ENCODE data around the gene CYB5R3. TPM values are rescaled to one million over a fixed set of nuclear protein-coding genes. Genes with fewer than 3 reads are reported as not detected.

Gene CYB5R3
- 89.4 TPM for total RNA-seq

DNA sequence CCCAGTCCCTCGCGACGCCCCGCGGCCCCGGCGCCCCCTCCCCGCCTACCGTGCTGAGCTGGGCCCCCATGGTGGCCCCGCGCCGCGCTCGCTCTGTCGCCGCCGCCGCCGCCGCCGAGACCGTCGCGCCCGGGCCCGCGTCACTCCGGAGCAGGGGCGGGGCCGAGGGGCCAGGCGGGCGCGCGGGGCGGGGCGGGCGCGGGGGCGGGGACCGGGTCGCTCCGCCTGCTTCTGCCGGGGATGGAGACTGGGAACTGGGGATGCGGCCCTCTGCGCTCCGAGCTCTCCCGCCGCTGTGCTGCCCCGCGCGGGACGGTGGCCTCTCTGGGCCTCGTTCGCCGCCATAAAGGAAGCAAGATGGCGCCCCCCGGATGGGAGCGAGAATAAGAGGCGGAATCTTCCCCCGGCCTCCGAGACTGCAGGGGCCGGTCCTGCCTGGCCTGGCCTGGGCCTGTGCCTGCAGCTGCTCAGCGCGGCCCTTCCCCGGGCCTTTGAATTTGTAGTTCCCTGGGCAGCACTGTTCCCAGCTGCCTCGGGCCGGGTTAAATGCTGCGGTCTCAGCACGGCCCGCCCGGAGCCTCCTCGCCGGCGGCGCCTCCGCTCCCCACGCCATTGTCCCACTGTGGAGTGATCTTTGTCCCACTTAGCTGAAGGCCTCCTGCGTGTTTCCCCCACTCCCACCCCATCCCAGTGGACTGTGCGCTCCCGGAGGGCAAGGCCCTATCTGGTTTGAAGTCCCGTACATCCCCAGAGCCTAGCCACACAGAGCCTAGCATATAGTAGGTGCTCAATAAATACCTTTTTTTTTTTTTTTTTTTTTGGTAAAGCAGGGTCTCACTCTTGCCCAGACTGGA, at the start of gene CYB5R3:
CYB5R3 (minus strand) TSS at position 147 of the 854 bp plus-strand sequence; CDS start at position 70, 77 bp downstream.
- peak; percentile 39 to 81 (median 76) for DNase-seq (ENCODE audit: low read depth in 2 of 3, low spot score in 2 of 3)

DNA sequence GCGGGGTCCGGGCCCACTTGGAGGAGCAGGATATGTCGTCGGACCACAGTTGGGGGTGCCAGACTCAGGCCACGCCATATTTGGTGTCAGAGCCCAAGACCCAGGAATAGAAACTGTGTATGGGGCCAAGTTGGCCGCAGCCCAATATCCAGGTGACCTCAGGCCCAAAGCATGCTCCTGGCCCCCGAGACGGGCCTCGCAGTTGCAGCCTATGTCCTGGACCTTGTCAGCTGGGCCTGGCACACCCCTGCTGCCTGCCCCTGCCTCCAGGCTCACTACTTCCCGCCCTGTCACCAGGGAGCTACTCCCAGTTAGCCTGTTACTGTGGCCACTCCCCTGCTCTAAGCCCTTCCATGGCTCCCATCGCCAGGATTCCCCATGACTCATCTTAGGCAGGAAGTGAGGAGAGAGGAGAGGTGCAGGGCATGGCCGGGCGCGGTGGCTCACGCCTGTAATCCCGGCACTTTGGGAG, 48.4 kb upstream of the CYB5R3 start:
- DNase-seq (ENCODE audit: low read depth in 2 of 3, low spot score in 2 of 3), result no peak

- no peak for DNase-seq (ENCODE audit: low read depth in 2 of 3, low spot score in 2 of 3)
These were observed 47.3 kb upstream of the CYB5R3 start for GRCh38 chr22:42696331-42696967.

GRCh38 chr22:42695294-42695693, 46.1 kb upstream of the CYB5R3 start:
- no peak for DNase-seq (ENCODE audit: low read depth in 2 of 3, low spot score in 2 of 3)

GRCh38 chr22:42693763-42694683, 44.8 kb upstream of the CYB5R3 start:
- no peak for DNase-seq (ENCODE audit: low read depth in 2 of 3, low spot score in 2 of 3)

DNA sequence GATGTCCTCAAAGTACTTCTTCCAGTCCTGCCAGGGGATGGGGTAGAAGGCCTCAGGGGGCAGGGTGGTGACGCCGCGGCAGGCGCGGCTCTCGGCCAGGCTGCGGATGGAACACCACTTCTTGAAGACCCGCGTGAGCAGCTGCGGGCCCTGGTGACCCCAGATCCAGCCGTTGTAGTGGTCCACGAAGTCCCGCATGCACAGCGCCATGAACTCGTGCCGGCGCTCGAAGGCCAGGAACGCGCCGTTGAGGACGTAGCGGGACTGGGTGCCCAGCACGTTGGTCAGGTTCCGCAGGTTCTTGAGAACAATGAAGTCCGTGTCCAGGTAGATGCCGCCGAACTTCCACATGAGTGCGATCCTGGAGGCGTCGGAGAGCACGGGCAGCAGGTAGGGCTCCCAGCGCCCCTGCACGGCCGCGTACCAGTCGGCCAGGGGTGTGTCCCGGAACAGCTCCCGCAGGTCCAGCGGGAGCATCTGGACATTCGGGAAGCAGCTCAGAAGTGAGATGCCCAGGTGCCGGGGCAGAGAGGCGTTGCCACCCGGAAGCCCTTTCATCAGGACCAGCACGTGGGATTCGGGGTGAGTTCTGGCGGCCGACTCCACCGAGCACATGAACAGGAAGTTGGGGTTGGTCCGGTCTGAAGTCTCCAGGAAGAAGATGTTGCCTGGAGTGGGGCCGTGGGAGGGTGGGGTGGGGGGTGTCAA, 44.0 kb upstream of the CYB5R3 start:
- no peak for DNase-seq (ENCODE audit: low read depth in 2 of 3, low spot score in 2 of 3)

DNA sequence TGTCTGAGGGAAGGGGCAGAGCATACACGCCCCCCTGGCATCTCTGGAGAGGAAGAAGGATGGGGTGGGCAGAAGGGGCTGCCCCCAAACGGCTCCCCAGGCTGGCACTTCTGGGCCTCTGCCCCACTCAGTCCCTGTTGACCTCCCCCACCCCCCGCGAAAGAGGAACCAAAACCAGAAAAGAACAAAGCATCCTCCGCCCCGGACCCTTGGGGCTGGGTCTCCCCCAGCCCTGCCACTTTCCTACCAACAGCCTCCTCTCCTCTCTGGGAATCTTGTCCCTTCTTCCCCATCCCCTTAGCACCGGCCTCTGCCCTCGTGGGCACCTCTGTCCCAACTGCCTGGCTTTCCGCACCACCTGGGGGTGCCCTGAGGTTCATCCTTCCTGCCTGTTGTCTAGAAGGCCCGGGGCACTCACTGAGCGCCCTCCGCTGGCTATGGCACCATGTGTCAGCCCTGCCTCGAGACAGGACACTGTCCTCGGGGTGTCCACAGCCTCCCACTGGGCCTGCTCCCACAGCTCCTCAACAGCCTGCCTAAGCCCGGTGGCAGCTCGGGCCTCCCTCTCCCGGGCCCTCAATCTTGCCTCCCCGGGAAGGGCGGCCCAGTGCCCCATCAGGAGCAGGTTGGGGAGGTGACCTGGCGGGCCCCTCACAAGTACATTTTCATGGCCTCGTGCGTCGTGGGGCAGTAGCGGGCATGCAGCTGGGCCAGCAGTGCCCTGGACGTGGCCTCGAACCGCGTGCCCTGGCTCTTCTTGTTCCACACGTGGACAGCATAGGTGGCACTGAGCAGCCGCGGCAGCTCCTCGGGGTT, 43.3 kb upstream of the CYB5R3 start:
- no peak for DNase-seq (ENCODE audit: low read depth in 2 of 3, low spot score in 2 of 3)

DNA sequence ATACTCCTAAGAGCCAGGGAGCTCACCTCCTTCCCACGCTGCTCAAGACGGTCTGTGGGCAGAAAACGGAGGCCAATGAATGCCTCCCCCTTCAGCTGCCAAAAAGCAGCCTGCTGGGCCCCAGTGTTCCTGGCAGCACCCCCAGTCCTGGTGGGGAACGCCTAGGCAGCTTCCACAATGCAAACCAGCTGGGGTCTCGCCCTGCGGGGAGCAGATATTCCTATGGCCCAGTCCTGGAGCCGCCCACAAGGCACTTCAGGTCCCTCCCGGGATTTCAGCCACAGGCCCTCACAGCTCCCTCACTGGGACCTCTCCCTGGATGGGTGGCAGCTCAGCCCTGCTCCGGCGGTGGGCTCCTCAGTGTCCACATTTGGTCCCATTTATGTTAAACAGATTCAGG, 42.2 kb upstream of the CYB5R3 start:
- no peak for DNase-seq (ENCODE audit: low read depth in 2 of 3, low spot score in 2 of 3)

DNA sequence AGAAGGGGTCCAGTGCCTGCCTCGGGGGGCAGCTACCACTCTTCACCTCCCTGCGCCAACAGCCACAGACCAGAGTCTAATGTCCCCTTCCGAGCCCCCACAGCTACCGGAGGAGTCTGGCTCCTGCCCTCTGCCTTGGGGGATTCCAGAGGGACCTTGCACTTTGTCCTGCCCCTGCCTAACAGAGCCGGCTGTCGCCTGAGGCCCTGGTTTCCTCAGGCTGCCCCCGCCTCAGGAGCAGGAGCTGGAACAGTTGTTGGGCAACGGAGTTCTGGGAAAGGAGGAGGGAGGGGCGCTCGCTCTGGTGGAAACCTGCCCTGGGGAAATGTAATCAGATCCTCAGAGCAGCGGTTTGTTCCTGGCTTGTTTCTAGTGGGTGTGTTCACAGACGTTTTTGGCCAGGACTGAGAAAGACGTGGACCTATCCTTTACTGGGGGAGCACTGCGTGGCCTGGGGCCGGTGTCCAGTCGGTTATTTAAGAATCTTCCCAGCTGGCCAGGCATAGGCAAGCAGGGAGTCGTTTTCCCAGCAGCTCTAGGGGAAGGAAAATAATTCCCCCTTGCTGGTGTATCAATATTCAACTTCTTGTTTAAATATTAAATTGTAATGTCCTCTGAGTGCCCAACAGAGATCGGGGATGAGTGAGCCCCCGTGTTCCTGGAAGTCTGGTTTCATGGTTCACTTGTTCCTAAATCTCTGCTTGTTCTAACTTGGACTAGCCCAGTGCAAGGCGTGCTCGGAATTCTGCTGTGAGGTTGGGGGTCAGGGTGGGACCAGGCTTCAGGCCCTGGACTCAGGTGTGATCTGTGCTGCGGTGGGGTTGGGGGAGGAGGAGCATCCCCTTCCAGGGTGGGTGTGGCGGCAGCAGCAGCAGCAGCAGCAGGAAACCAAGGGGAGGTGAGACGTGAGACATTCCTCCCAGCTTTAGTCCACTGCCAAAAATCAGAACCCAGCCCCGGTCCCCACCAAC, 39.3 kb upstream of the CYB5R3 start:
- no peak for DNase-seq (ENCODE audit: low read depth in 2 of 3, low spot score in 2 of 3)

DNA sequence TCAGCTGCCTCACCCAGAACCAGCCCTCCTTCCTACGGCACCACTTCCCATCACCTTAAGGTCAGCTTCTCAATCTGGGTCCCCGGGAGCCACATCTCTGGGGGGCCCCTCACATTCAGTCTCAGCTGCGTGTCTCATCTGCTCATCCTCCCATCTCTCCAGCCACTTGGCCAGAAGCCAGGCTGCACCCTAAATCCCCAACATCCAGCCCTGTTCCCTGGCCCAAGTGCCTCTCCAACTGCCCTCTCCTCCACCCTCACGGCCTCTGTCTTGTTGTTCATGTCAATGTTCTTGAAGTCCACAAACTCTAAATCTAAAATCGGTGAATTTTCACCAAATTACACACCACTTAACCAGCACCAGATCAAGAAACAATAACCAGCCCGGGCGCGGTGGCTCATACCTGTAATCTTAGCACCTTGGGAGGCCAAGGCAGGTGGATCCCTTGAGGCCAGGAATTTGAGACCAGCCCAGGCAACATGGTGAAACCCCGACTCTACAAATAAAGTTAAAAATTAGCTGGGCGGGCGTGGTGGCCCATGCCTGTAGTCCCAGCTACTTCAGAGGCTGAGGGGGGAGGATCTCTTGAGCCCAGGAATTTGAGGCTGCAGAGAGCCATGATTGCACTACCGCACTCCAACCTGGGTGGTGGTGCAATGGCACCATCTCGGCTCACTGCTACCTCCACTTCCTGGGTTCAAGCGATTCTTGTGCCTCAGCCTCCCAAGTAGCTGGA, 37.7 kb upstream of the CYB5R3 start:
- DNase-seq (ENCODE audit: low read depth in 2 of 3, low spot score in 2 of 3), result no peak

DNA sequence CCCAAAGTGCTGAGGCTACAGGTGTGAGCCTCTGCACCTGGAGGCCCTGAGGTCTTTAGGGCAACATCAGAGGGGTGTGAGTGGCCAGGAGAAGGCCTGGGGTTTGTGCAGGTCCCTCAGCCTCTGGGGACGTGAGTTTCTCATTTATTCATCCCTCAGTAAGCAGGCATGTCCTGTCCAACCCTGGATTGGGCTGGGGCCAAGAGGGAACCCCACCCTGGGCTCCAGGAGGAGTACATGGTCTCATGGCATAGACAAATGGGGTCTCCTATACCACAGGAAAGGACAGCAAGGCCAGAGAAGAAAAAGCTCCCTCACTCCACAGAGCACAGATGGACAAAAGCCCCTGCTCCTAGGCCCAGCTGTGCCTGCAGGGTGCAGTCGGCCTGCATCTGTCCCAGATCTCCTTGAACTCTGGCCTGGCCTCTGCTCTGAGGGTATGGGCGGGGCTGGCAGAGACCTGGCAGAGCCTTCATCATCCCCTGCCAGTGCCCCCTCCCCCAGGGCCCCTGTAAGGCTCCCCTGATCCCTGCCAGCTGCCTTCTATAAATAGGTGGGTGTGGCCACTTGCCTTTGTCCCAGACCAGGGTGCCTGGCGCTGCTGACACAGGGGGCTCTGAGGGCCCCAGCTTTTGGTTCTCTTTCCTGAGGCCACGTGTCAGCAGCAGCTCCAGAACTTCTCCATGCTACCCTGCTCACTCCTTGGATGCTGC, 36.9 kb upstream of the CYB5R3 start:
- DNase-seq (ENCODE audit: low read depth in 2 of 3, low spot score in 2 of 3), result no peak

- no peak for DNase-seq (ENCODE audit: low read depth in 2 of 3, low spot score in 2 of 3)
These were observed 35.4 kb upstream of the CYB5R3 start for GRCh38 chr22:42684462-42685195.

DNA sequence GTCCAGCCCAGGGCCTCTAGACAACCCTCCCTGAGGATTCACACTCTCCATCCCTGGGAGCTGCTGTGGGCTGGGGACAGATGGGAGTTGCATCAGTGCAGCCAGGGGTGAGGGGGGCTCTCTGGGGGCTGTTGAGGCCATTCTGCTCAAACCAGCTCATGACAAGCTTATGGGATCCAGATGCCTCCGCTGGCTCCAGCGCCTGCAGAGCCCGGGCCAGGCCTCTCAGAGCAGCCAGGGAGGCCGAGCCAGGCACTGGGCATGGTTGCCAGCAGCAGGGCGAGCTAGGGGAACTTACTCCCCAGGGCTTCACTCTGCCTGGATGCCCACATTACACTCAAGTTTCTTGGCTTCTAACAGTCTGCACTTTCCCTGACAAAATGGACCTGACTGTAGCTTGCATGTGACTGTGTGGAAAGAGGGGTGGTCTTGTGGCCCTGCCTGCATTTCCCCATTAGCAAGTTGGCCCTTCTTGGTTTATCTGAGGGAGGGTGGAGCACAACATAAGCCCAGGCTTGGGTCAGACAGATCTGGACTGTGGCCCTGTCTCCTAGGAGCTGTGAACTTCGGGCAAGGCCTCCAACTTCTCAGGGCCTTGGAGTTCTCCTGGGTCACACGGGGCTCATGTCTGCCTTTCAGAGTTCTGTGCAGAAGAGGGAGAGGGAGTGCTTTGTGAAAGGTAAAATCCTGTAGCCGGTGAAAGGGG, 34.5 kb upstream of the CYB5R3 start:
- DNase-seq (ENCODE audit: low read depth in 2 of 3, low spot score in 2 of 3), result no peak

DNA sequence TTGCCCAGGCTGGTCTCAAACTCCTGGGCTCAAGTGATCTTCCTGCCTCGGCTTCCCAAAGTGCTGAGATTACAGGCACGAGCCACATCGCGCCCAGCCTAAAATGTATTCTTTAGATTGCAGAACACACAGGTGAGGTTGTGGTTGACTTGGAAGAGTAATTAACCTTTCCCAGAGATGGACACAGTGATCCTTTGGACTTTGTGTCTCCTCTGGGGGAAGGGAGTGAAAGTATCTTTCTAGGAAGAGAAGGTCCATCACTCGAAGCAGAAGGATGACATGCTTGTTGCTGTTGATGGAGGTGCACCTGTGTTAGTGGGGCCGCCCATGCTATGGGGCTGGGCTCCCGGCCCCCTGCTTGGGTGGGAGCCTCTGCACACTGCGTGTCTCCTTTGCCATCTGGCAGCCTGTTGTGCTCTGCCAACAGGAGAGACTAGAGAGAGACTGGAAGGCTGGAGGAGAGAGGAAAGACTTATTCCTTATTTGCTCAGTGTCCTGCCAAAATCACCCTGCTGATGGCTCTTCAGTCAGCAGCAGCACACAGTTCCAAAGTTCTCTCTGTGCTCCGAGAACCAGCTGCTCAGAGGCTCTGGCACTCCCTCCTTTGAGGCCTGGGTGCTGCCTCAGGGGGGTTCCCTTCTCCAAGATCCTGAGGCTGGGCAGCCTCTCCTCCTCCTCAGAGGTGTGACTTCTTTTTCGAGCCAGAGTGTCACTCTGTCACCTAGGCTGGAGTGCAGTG, 33.1 kb upstream of the CYB5R3 start:
- DNase-seq (ENCODE audit: low read depth in 2 of 3, low spot score in 2 of 3), result no peak

GRCh38 chr22:42680648-42681047, 31.5 kb upstream of the CYB5R3 start:
- DNase-seq (ENCODE audit: low read depth in 2 of 3, low spot score in 2 of 3), result no peak
